GM12878 (cell line): ENCODE data around the gene MEF2C. TPM values are rescaled to one million over a fixed set of nuclear protein-coding genes. Genes with fewer than 3 reads are reported as not detected.

Experiments
- BACH1 ChIP-seq: fragments of 450-650 bp; IDR thresholded peaks from 2 replicates; pipeline ENCODE4 v1.6.1; 2017; ENCODE audit warnings: mild to moderate bottlenecking, borderline replicate concordance
- CHD1 ChIP-seq: IDR thresholded peaks from 2 replicates; pipeline ENCODE4 v1.6.1; 2012; ENCODE audit warnings: low read depth, low read length, improper control_type of control experiment
- CREM ChIP-seq: IDR thresholded peaks from 2 replicates; pipeline ENCODE4 v1.6.1; 2014; ENCODE audit warnings: antibody characterized with exemption, low read depth
- ETV6 ChIP-seq, 2 experiments: fragments of 450-650 bp in 1 of 2; IDR thresholded peaks in 1 of 2; conservative IDR thresholded peaks in 1 of 2; 2 replicates each; pipeline ENCODE4 v1.6.1; 2014; ENCODE audit warnings: antibody characterized with exemption in 1 of 2, borderline replicate concordance in 1 of 2, low read depth in 1 of 2, mild to moderate bottlenecking in 1 of 2, moderate library complexity in 1 of 2
- HDAC2 ChIP-seq: fragments of 200-600 bp; sonication (generic); IDR thresholded peaks from 2 replicates; pipeline ENCODE4 v1.6.1; 2017
- IKZF1 ChIP-seq: fragments of 450-650 bp; conservative IDR thresholded peaks from 2 replicates; pipeline ENCODE4 v1.6.1; 2017; ENCODE audit warnings: antibody characterized with exemption, mild to moderate bottlenecking
- IRF4 ChIP-seq: IDR thresholded peaks from 2 replicates; pipeline ENCODE4 v1.6.1; 2011; ENCODE audit warnings: low read depth, low read length
- KAT2A ChIP-seq: conservative IDR thresholded peaks from 2 replicates; pipeline ENCODE4 v1.6.1; 2011; ENCODE audit warnings: low read depth, low read length; ENCODE audit not compliant: control insufficient read depth
- NFIC ChIP-seq: IDR thresholded peaks from 2 replicates; pipeline ENCODE4 v1.6.1; 2012; ENCODE audit warnings: low read depth, mild to moderate bottlenecking, inconsistent platforms, low read length, moderate library complexity
- NFXL1 ChIP-seq: fragments of 450-650 bp; IDR thresholded peaks from 2 replicates; pipeline ENCODE4 v1.6.1; 2017; ENCODE audit warnings: antibody characterized with exemption, mild to moderate bottlenecking, borderline replicate concordance
- PAX5 ChIP-seq: IDR thresholded peaks from 2 replicates; pipeline ENCODE4 v1.6.1; 2011; ENCODE audit warnings: low read depth, low read length, borderline replicate concordance
- RB1 ChIP-seq: fragments of 450-650 bp; formaldehyde crosslinking; IDR thresholded peaks from 2 replicates; pipeline ENCODE4 v1.6.1; 2017; ENCODE audit warnings: mild to moderate bottlenecking, borderline replicate concordance
- RBBP5 ChIP-seq: fragments of 200-600 bp; sonication (generic); conservative IDR thresholded peaks from 2 replicates; pipeline ENCODE4 v1.6.1; 2016
- RUNX3 ChIP-seq: IDR thresholded peaks from 2 replicates; pipeline ENCODE4 v1.6.1; 2012; ENCODE audit warnings: low read length, inconsistent platforms
- SIN3A ChIP-seq: IDR thresholded peaks from 2 replicates; pipeline ENCODE4 v1.6.1; 2012; ENCODE audit warnings: low read depth, low read length, improper control_type of control experiment
- SMAD5 ChIP-seq: IDR thresholded peaks from 2 replicates; pipeline ENCODE4 v1.6.1; 2016; ENCODE audit warnings: antibody characterized with exemption, low read depth
- SUZ12 ChIP-seq: fragments of 200-600 bp; sonication (generic); IDR thresholded peaks from one replicate; pipeline ENCODE4 v1.6.1; 2018; ENCODE audit warnings: antibody characterized with exemption, mild to moderate bottlenecking; ENCODE audit not compliant: unreplicated experiment
- polyA plus RNA-seq, 11 experiments: library from polyadenylated mRNA; depleted of rRNA in 4 of 11; unstranded in 6 of 11; stranded (reverse) in 5 of 11; fragments of >200 nt; fragmentation: Nextera tagmentation in 4 of 11; fragmentation: Illumina TruSeq in 1 of 11; extraction: Ambion mirVana in 4 of 11; extraction: Trizol in 1 of 11; gene quantifications; 1 replicate in 1 of 11; 2 replicates in 10 of 11; pipeline versions ENCODE4 v1.2.1 to v1.2.3, GENCODE V29; 2011 to 2016; ENCODE audit warnings: inconsistent platforms in 2 of 11, missing spikeins in 2 of 11, low read depth in 1 of 11
- total RNA-seq, 4 experiments: library from RNA; depleted of rRNA in 3 of 4; stranded (reverse); fragments of >200 nt in 3 of 4; fragmentation: Illumina TruSeq in 1 of 4; extraction: Trizol in 1 of 4; gene quantifications; 2 replicates each; pipeline versions ENCODE4 v1.2.1 to v1.2.3, GENCODE V29; 2013 to 2021
- TF ChIP-seq, protein P1 (sequence below): fragments of 150-350 bp; IDR thresholded peaks from 2 replicates; pipeline ENCODE4 v1.6.1; 2016; ENCODE audit warnings: low read depth, low read length
- TF ChIP-seq, protein P2 (sequence below): fragments of 450-650 bp; IDR thresholded peaks from 2 replicates; pipeline ENCODE4 v1.6.1; 2017; ENCODE audit warnings: mild to moderate bottlenecking, moderate library complexity
- TF ChIP-seq, protein P3 (sequence below): fragments of 450-650 bp; IDR thresholded peaks from 2 replicates; pipeline ENCODE4 v1.6.1; 2016; ENCODE audit warnings: mild to moderate bottlenecking

Gene MEF2C
- total and polyA plus RNA-seq, 10 of the 15 experiments (the other 5 are each of a cell fraction or from before 2014, with no cell fraction given), result 104 to 225 (median 180) TPM

DNA sequence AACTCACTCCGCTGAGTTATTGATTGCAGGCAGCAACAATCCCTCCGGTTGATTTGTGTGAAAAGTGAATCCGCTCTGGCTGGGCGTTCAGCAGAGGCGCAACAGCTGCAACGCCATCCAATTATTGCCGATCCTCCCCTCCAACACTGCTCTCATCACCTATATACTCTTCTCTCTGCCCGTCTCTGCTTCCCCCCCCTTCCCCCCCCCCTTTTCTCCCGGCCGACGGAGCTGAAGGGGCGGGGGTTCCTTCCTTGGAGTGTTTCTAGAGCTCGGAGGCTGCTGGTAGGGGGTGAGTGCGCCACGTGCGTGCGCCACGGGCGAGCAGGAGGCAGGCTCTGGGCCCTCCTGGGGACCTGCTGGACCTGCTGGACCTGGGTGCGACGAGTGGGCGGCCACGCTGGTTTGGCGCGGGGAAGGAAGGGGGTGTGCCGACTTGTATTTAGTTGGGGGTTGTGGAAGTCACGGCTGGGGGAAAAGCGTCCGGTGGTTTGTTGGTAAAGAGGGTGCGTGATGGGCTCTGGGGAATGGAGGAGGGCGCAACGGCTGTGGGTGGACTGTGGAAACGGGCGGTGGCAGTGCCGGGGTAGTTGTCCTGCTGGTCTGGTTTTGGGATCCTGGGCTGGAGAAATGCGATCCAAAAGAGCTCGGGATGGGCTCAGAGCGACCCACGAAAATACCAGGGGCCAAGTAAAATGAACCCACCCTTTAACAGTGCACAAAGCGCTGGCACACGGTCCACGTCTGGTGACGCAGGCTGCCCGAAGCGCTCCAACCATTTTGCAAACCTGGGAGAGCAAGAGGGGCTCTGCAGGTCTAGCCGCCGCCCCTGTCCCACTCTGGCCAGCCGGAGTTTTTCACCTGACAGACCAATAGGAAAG is 6.4 kb upstream of the MEF2C start (continued):
- TF ChIP-seq, protein P1, sequence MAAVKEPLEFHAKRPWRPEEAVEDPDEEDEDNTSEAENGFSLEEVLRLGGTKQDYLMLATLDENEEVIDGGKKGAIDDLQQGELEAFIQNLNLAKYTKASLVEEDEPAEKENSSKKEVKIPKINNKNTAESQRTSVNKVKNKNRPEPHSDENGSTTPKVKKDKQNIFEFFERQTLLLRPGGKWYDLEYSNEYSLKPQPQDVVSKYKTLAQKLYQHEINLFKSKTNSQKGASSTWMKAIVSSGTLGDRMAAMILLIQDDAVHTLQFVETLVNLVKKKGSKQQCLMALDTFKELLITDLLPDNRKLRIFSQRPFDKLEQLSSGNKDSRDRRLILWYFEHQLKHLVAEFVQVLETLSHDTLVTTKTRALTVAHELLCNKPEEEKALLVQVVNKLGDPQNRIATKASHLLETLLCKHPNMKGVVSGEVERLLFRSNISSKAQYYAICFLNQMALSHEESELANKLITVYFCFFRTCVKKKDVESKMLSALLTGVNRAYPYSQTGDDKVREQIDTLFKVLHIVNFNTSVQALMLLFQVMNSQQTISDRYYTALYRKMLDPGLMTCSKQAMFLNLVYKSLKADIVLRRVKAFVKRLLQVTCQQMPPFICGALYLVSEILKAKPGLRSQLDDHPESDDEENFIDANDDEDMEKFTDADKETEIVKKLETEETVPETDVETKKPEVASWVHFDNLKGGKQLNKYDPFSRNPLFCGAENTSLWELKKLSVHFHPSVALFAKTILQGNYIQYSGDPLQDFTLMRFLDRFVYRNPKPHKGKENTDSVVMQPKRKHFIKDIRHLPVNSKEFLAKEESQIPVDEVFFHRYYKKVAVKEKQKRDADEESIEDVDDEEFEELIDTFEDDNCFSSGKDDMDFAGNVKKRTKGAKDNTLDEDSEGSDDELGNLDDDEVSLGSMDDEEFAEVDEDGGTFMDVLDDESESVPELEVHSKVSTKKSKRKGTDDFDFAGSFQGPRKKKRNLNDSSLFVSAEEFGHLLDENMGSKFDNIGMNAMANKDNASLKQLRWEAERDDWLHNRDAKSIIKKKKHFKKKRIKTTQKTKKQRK, result no peak
- TF ChIP-seq RUNX3 (peak; percentile 29), HDAC2 (0 out of 2 replicates have a peak, but pooled peaks have one; percentile 35), RB1 (peak; percentile 57; the same call in 1 of the 2 replicates), CHD1 (no peak), SIN3A (0 out of 2 replicates have a peak, but pooled peaks have one; percentile 62), SMAD5 (no peak), SUZ12 (no peak), CREM (no peak; the same call in none of the 2 replicates), RBBP5 (0 out of 2 replicates have a peak, but pooled peaks have one; percentile 52), NFXL1 (no peak), BACH1 (no peak), KAT2A (no peak), ETV6 (conservative IDR thresholded peaks at IDR 0.05 in 1 of 2, IDR thresholded peaks at IDR 0.05 in 1 of 2; ENCODE audit: borderline replicate concordance in 1 of 2, low read depth in 1 of 2) (0 out of 4 replicates have a peak, but pooled peaks of 1 of the 2 experiments have one; percentile 20), PAX5 (peak; percentile 31; the same call in 1 of the 2 replicates), IKZF1 (peak; percentile 73), IRF4 (no peak), NFIC (0 out of 2 replicates have a peak, but pooled peaks have one; percentile 22)
- TF ChIP-seq, protein P2, sequence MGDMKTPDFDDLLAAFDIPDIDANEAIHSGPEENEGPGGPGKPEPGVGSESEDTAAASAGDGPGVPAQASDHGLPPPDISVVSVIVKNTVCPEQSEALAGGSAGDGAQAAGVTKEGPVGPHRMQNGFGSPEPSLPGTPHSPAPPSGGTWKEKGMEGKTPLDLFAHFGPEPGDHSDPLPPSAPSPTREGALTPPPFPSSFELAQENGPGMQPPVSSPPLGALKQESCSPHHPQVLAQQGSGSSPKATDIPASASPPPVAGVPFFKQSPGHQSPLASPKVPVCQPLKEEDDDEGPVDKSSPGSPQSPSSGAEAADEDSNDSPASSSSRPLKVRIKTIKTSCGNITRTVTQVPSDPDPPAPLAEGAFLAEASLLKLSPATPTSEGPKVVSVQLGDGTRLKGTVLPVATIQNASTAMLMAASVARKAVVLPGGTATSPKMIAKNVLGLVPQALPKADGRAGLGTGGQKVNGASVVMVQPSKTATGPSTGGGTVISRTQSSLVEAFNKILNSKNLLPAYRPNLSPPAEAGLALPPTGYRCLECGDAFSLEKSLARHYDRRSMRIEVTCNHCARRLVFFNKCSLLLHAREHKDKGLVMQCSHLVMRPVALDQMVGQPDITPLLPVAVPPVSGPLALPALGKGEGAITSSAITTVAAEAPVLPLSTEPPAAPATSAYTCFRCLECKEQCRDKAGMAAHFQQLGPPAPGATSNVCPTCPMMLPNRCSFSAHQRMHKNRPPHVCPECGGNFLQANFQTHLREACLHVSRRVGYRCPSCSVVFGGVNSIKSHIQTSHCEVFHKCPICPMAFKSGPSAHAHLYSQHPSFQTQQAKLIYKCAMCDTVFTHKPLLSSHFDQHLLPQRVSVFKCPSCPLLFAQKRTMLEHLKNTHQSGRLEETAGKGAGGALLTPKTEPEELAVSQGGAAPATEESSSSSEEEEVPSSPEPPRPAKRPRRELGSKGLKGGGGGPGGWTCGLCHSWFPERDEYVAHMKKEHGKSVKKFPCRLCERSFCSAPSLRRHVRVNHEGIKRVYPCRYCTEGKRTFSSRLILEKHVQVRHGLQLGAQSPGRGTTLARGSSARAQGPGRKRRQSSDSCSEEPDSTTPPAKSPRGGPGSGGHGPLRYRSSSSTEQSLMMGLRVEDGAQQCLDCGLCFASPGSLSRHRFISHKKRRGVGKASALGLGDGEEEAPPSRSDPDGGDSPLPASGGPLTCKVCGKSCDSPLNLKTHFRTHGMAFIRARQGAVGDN, result 0 out of 2 replicates have a peak, but pooled peaks have one; percentile 27
- TF ChIP-seq, protein P3, sequence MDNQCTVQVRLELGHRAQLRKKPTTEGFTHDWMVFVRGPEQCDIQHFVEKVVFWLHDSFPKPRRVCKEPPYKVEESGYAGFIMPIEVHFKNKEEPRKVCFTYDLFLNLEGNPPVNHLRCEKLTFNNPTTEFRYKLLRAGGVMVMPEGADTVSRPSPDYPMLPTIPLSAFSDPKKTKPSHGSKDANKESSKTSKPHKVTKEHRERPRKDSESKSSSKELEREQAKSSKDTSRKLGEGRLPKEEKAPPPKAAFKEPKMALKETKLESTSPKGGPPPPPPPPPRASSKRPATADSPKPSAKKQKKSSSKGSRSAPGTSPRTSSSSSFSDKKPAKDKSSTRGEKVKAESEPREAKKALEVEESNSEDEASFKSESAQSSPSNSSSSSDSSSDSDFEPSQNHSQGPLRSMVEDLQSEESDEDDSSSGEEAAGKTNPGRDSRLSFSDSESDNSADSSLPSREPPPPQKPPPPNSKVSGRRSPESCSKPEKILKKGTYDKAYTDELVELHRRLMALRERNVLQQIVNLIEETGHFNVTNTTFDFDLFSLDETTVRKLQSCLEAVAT, result peak; percentile 67; the same call in 1 of the 2 replicates
